Neural progenitor cell (in vitro differentiated cells): ENCODE measurements around the gene DDX27.

Source experiments
- EZH2 ChIP-seq: fragments of 200-600 bp; sonication (generic); IDR thresholded peaks from 2 replicates; pipeline ENCODE4 v1.6.1; 2017; ENCODE audit warnings: antibody characterized with exemption, mild to moderate bottlenecking, moderate library complexity
- TF ChIP-seq, protein P1 (sequence below): fragments of 200-600 bp; sonication (generic); IDR thresholded peaks from 2 replicates; pipeline ENCODE4 v1.5.1; 2017; ENCODE audit warnings: antibody characterized with exemption, mild to moderate bottlenecking

DNA sequence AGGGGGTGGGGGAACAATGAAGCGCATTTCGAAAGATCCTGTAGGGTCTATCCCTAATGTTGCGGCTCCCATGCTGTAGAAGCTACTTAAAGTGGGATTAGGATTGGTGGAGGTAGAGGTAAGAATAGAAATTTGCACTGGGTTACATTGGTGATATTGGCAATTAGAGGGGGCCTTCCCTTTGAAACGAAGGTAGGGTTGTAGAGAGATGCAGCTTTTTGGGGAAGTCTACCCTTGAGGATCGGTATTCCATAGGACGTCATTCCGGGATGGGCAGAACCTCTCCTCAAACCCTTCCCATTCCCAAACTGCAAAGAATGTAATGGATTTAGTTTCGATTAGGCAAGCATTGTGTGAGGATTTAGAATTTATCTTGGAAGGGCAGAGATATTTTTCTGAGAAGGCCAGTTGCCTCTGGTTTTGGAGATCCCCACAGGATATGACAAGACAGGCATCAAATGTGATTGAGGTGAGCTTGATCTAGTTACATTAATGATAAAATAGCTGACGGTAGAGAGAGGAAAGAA lies 64.0 kb downstream of the DDX27 start:
- TF ChIP-seq, protein P1, sequence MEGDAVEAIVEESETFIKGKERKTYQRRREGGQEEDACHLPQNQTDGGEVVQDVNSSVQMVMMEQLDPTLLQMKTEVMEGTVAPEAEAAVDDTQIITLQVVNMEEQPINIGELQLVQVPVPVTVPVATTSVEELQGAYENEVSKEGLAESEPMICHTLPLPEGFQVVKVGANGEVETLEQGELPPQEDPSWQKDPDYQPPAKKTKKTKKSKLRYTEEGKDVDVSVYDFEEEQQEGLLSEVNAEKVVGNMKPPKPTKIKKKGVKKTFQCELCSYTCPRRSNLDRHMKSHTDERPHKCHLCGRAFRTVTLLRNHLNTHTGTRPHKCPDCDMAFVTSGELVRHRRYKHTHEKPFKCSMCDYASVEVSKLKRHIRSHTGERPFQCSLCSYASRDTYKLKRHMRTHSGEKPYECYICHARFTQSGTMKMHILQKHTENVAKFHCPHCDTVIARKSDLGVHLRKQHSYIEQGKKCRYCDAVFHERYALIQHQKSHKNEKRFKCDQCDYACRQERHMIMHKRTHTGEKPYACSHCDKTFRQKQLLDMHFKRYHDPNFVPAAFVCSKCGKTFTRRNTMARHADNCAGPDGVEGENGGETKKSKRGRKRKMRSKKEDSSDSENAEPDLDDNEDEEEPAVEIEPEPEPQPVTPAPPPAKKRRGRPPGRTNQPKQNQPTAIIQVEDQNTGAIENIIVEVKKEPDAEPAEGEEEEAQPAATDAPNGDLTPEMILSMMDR, result no peak
- TF ChIP-seq EZH2, result no peak
